Mesodermal cell (in vitro differentiated cells): ENCODE measurements around the gene AKIP1.
"Not testable (repeated sequence)": the region's sequence is repeated elsewhere in the genome, so short reads cannot be mapped to it uniquely, and the experiment has no call there.

Experiments used
- H3K27ac ChIP-seq: 2 replicates; pipeline ENCODE4 v1.7.0; 2013; ENCODE audit warnings: mild to moderate bottlenecking, low read depth, low read length, moderate library complexity; ENCODE audit not compliant: severe bottlenecking
- H3K36me3 ChIP-seq: 2 replicates; pipeline ENCODE4 v1.7.1; 2013; ENCODE audit warnings: mild to moderate bottlenecking, low read length, moderate library complexity; ENCODE audit not compliant: control insufficient read depth, insufficient read depth
- H3K4me1 ChIP-seq: one replicate; pipeline ENCODE4 v1.7.1; 2013; ENCODE audit warnings: mild to moderate bottlenecking, low read length; ENCODE audit not compliant: insufficient read depth, control insufficient read depth, poor library complexity, severe bottlenecking
- H3K4me3 ChIP-seq: 2 replicates; pipeline ENCODE4 v1.7.0; 2013; ENCODE audit warnings: low read length, control low read depth, mild to moderate bottlenecking; ENCODE audit not compliant: insufficient read depth, poor library complexity, severe bottlenecking; ENCODE audit errors: extremely low read depth
- H3K9me3 ChIP-seq: 2 replicates; pipeline ENCODE4 v1.7.1; 2013; ENCODE audit warnings: mild to moderate bottlenecking, low read length, moderate library complexity; ENCODE audit not compliant: control insufficient read depth
- WGBS, 2 experiments: methylation state at CpG; one replicate each; pipeline ENCODE4 v1.1.5; 2013; ENCODE audit warnings: missing lambda C conversion rate in 2 of 2; ENCODE audit not compliant: insufficient coverage in 2 of 2; 5-methylcytosine and 5-hydroxymethylcytosine counted together

Gene AKIP1

GRCh38 chr11:8878771-8879170 is 32.2 kb upstream of the AKIP1 start:
- 100% methylated on average over 1 of the region's 2 CpGs; no CpG with 5 or more reads in 1 of the 2 experiments for whole genome bisulfite sequencing, 2 experiments
- Histone ChIP-seq H3K4me1 (no peaks in the 10 kb centered on the region), H3K36me3 (no peaks in the 10 kb centered on the region), H3K9me3 (no peaks in the 10 kb centered on the region), H3K4me3 (no peak overlapping the region), H3K27ac (no peak overlapping the region)

GRCh38 chr11:8881585-8881984 is 29.4 kb upstream of the AKIP1 start:
- 91 to 93% methylated on average over 7 of the region's 7 CpGs for WGBS, 2 experiments
- not testable (repeated sequence) for H3K4me3 ChIP-seq, H3K4me1 ChIP-seq, H3K9me3 ChIP-seq, H3K27ac ChIP-seq, H3K36me3 ChIP-seq

GRCh38 chr11:8886322-8886721 is 24.7 kb upstream of the AKIP1 start:
- H3K36me3 ChIP-seq: no peaks in the 10 kb centered on the region
- no peak overlapping the region for H3K27ac ChIP-seq
- no CpG with 5 or more reads among the region's 2 CpGs for WGBS, 2 experiments
- no peak overlapping the region for H3K4me3 ChIP-seq
- peaks cover 5% of the 10 kb centered on the region for H3K9me3 ChIP-seq
- H3K4me1 ChIP-seq: peaks cover 5% of the 10 kb centered on the region

- WGBS, 2 experiments: 100% methylated on average over 1 of the region's 2 CpGs; no CpG with 5 or more reads in 1 of the 2 experiments
- not testable (repeated sequence) for H3K27ac ChIP-seq, H3K36me3 ChIP-seq, H3K9me3 ChIP-seq, H3K4me3 ChIP-seq, H3K4me1 ChIP-seq
Measured at GRCh38 chr11:8891185-8891584, 19.8 kb upstream of the AKIP1 start.

- Histone ChIP-seq H3K4me1 (no peaks in the 10 kb centered on the region), H3K27ac (no peak overlapping the region), H3K4me3 (no peak overlapping the region), H3K9me3 (peaks cover 11% of the 10 kb centered on the region), H3K36me3 (no peaks in the 10 kb centered on the region)
Measured at GRCh38 chr11:8899119-8899753, 11.8 kb upstream of the AKIP1 start.

GRCh38 chr11:8905528-8906165 is 5.3 kb upstream of the AKIP1 start:
- Histone ChIP-seq H3K4me3 (no peak overlapping the region), H3K4me1 (no peaks in the 10 kb centered on the region), H3K27ac (no peak overlapping the region), H3K36me3 (no peaks in the 10 kb centered on the region), H3K9me3 (peaks cover 3% of the 10 kb centered on the region)
- WGBS, 2 experiments: 100% methylated on average over 2 of the region's 5 CpGs; no CpG with 5 or more reads in 1 of the 2 experiments

GRCh38 chr11:8907116-8907515 is 3.9 kb upstream of the AKIP1 start:
- Histone ChIP-seq H3K27ac (no peak overlapping the region), H3K4me3 (no peak overlapping the region), H3K4me1 (no peaks in the 10 kb centered on the region), H3K9me3 (no peaks in the 10 kb centered on the region), H3K36me3 (no peaks in the 10 kb centered on the region)
- WGBS, 2 experiments: 100% methylated on average over 1 of the region's 1 CpG; no CpG with 5 or more reads in 1 of the 2 experiments

- H3K27ac ChIP-seq: no peak overlapping the region
- H3K4me3 ChIP-seq: no peak overlapping the region
- no peaks in the 10 kb centered on the region for H3K4me1 ChIP-seq
- H3K36me3 ChIP-seq: no peaks in the 10 kb centered on the region
- H3K9me3 ChIP-seq: no peaks in the 10 kb centered on the region
Measured at GRCh38 chr11:8908099-8908498, 2.9 kb upstream of the AKIP1 start.

- H3K4me3 ChIP-seq: peak overlapping the region; percentile 79
- H3K27ac ChIP-seq: no peak overlapping the region
Measured at GRCh38 chr11:8910649-8911026, 351 bp upstream of the AKIP1 start.

GRCh38 chr11:8913961-8914660 is 3.1 kb downstream of the AKIP1 start:
- WGBS, 2 experiments: 37 to 65% methylated on average over 5 of the region's 9 CpGs
- no peak overlapping the region for H3K27ac ChIP-seq
- H3K4me1 ChIP-seq: peaks cover 38% of the 10 kb centered on the region
- peaks cover 42% of the 10 kb centered on the region for H3K36me3 ChIP-seq
- H3K4me3 ChIP-seq: no peak overlapping the region
- H3K9me3 ChIP-seq: no peaks in the 10 kb centered on the region

More at GRCh38 chr11:8910649-8911026, 351 bp upstream of the AKIP1 start:
- 6% methylated on average over 2 of the region's 19 CpGs; no CpG with 5 or more reads in 1 of the 2 experiments for WGBS, 2 experiments
- H3K9me3 ChIP-seq: no peaks in the 10 kb centered on the region
- H3K36me3 ChIP-seq: peaks cover 17% of the 10 kb centered on the region
- H3K4me1 ChIP-seq: peaks cover 16% of the 10 kb centered on the region

GRCh38 chr11:8914661-8915018 is 3.7 kb downstream of the AKIP1 start:
- Histone ChIP-seq H3K4me3 (no peak overlapping the region), H3K27ac (no peak overlapping the region), H3K4me1 (peaks cover 38% of the 10 kb centered on the region), H3K9me3 (no peaks in the 10 kb centered on the region), H3K36me3 (peaks cover 47% of the 10 kb centered on the region)
- WGBS, 2 experiments: 92 to 94% methylated on average over 2 to 3 of the region's 4 CpGs
